Measurements from ENCODE around the gene TSPAN32.

Gene TSPAN32

GRCh38 chr11:2305788-2306451 lies 4.1 kb downstream of the TSPAN32 start:
- DNase-seq = no peak

GRCh38 chr11:2306452-2306823 lies 4.6 kb downstream of the TSPAN32 start:
- no peak for DNase-seq

- DNase-seq = no peak
These were observed 5.2 kb downstream of the TSPAN32 start for GRCh38 chr11:2306877-2307500.

- no peak for DNase-seq
These were observed 5.9 kb downstream of the TSPAN32 start for GRCh38 chr11:2307501-2308331.

- DNase-seq = no peak
These were observed 6.9 kb downstream of the TSPAN32 start for GRCh38 chr11:2308713-2309112.

GRCh38 chr11:2309251-2310072 lies 7.6 kb downstream of the TSPAN32 start:
- no peak for DNase-seq

GRCh38 chr11:2310073-2310785 lies 8.4 kb downstream of the TSPAN32 start:
- DNase-seq = no peak

- no peak for DNase-seq
These were observed 9.1 kb downstream of the TSPAN32 start for GRCh38 chr11:2310786-2311352.

- DNase-seq = no peak
These were observed 9.7 kb downstream of the TSPAN32 start for GRCh38 chr11:2311353-2312133.

- DNase-seq = no peak
These were observed 10.6 kb downstream of the TSPAN32 start for GRCh38 chr11:2312232-2313042.

GRCh38 chr11:2313051-2313951 lies 11.5 kb downstream of the TSPAN32 start:
- no peak for DNase-seq

GRCh38 chr11:2314136-2314524 lies 12.3 kb downstream of the TSPAN32 start:
- DNase-seq = no peak

GRCh38 chr11:2314525-2315394 lies 12.9 kb downstream of the TSPAN32 start:
- DNase-seq = peak; percentile 81

GRCh38 chr11:2315395-2316168 lies 13.8 kb downstream of the TSPAN32 start:
- DNase-seq = no peak

GRCh38 chr11:2316169-2316962 lies 14.6 kb downstream of the TSPAN32 start:
- no peak for DNase-seq

- DNase-seq = no peak
These were observed 15.1 kb downstream of the TSPAN32 start for GRCh38 chr11:2316963-2317244.

Data from NCI-H1105 (cell line).